Stimulated activated CD4-positive, alpha-beta T cell treated with anti-CD3 and anti-CD28 coated beads, Interleukin-1b, Interleukin-23, amount 100 ng/mL, for 4 hours (primary cell): ENCODE results near the gene HOXA3.

Experiments
- DNase-seq, 2 donors: peaks; one replicate each; pipeline ENCODE4 v3.0.0-alpha.2; 2020; ENCODE audit warnings: low read depth in 2 of 2

HOXA3 gene

DNA sequence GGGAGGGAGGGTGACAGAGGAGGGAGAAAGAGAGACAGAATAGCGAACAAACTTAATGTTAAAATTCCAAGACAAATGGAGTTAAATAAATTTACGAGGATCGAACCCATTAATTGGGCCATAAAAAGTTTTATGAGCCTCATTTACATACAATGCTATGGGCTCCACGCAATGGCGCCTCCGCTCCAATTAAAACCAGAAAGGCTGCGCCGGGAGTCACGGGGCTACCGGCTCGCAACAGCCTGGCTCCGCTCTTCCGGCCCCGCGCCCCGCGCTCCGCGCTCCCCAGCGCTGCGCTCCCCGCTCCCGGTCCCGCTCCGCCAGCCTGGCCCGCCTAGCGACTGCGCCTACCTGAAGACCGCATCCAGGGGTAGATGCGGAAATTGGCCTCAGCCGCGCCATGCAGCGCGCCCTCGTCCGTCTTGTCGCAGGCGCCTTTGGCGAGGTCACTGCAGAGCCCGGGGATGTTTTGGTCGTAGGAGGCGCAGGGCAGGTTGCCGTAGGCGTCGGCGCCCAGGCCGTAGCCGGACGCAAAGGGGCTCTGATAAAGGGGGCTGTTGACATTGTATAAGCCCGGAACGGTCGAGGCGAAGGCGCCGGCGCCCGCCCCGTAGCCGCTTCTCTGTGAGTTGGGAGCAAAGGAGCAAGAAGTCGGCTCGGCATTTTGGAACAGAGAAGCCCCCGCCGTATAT, 3.6 kb upstream of the HOXA3 start:
- no peak for DNase-seq

DNA sequence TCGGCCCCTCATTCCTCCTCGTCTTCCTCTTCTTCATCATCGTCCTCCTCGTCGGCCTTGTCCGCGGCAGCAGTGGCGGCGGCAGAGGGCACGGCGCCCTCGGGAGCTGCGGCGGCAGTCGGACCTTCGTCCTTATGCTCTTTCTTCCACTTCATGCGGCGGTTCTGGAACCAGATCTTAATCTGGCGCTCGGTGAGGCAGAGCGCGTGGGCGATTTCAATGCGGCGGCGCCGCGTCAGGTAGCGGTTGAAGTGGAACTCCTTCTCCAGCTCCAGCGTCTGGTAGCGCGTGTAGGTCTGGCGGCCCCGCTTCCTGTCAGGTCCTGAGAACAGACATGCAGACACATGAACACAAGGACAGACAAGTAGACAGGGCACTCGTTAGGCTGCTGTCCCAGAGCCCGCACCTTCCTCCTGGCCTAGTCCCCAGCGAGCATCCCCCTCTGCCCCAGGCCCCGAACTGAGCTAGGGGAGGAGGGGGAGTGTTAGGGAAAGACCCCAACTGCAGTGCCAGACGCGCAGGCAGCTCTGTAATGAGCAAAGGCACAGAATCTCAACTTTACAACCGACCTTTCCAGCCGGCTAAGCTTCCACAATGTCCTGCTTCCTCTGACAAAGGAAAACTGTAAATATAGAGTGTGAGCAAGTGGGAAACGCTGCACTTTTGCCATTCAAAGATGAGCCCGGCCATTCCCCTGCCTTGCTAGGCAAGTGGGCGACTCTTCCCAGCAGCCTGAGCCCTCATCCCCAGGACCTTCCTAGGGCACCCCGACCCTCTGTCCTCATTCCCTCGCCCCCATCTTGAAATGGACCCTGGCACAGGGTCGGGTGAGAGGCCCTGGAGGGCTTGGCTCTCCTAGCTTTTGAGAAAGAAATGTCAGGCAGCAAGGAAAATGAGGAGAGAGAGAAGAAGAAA, 2.8 kb upstream of the HOXA3 start:
- DNase-seq = peak in 1 of 2 donors; percentile 49

DNA sequence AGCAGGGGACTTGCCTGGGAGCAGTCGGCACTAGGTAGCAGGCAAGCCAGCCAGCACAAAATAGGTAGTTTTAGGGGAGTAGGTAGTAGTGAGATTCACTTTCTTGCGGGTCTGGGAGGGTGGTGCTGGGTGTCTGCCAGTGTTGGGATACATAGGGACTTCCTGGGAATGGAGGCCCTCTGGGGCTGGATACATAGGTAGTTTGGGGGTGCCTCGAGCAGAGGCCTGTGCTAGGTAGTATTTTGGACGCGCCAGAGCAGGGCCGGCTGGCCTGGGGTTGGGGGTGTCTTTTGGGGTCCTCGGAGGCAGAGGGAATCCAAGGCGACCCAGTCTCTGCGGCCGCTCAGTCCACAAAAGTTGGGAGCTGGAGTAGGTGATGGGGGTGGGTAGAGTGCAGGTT, 2.0 kb upstream of the HOXA3 start:
- DNase-seq = no peak

DNA sequence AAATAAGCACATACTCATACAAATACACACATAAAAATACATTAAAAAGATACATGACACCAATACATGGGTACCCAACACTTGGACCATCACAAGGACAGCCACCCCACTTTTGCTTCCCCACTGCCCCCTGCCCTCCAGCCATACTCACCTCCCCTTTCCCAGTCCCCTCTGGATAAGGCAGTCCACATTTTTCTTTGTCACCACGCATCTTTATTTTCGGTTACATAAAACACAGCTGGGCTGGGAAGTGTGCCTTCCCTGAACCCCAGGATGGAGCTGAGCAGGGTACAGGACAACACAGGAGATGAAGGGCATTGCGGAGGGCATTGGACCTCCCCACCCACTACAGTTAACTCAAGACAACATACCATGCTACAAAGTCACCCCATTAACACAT, 1.1 kb upstream of the HOXA3 start:
- no peak for DNase-seq

DNA sequence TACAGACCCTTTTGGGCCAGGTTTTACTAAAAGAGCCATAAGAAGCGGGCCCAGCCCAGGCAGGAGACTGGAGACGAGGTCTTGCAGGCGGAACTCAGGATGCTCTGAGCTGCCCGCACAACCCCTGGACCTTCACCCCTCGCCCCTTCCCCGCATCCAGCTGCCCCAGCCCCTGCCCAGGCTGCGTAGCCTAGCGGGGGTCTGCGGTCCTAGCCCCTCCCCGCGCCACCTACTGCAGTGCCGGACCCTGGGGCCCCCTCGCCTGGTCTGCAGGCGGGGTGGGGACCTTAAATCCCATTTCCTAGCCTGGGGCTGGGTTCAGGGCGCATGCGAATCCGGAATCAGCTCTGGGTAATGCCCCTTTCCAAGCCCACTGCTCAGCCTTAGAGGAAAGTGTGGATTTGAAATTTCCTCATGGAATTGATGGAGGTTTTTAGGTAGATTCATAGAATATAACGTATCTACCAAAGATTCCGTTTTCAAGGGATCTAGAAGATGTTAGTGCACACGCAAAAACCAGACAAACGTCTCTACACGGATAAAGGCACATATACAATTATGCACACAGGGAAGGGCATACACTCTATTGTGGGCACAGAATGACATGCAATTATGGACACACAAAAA, 546 bp upstream of the HOXA3 start:
- no peak for DNase-seq

DNA sequence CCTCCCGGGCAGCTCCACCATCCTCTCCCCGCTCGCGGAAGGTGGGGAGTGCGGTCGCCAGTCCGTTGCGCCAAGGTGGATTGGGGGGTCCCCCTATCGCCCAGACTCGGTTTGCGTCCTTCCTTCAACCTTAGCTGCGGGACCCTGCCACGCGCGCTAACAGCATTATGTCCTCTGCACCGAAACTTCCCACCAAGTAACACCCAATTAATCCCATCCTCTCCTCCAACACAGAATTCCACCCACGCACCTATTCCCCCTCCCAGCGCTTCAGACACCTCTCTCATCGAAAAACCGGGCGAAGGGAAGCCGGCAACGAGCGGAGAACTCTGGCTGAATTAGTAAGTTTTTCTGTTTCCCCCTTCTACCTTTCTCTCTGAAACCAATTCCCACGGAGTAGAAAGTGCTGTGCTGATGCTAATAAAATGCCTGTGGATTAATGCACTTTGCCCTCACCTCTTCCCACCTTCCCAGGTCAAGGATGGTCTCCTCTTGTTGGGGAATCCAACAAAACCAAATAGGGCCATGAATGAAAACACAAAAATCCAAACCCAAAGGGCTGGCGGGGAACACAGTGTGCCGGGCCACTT, 947 bp downstream of the HOXA3 start:
- DNase-seq = no peak

DNA sequence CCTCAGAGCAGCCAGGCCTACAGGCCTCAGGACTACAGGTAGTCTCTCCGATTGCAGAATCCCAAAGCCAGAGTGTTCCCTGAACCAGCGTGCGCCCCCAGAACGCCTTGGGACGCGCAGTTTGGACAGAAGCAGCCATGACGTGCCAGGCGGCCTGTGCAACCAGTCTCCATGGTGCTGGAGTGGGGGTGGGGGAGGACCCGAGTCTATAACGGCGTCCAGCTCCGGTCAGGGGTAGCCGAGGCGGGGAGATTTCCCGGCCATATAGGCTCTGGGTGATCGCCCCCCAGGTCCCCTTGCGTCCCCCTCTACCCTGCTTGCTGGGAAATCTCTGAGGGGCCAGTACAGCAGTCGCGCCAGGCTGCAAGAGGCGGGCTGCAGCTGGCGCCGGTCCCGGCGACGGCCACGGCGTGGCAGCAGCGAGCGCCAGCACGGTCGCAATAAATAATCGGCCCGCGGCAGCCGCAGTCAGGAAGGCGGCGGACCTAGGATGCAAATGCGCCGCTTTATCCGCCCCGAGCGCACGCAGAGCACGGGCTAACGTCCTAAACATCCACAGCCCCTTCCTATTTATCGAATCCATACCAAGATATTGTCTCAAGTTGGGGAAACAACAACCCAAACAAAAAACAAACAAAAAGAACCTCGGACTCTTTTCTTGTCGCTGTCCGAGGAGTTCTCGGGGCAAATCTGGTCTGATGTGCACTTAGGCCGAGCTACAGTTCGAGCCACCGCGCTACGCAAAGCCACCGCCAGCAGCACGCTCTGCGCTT, 1.6 kb downstream of the HOXA3 start:
- peak; percentile 47 to 67 for DNase-seq

DNA sequence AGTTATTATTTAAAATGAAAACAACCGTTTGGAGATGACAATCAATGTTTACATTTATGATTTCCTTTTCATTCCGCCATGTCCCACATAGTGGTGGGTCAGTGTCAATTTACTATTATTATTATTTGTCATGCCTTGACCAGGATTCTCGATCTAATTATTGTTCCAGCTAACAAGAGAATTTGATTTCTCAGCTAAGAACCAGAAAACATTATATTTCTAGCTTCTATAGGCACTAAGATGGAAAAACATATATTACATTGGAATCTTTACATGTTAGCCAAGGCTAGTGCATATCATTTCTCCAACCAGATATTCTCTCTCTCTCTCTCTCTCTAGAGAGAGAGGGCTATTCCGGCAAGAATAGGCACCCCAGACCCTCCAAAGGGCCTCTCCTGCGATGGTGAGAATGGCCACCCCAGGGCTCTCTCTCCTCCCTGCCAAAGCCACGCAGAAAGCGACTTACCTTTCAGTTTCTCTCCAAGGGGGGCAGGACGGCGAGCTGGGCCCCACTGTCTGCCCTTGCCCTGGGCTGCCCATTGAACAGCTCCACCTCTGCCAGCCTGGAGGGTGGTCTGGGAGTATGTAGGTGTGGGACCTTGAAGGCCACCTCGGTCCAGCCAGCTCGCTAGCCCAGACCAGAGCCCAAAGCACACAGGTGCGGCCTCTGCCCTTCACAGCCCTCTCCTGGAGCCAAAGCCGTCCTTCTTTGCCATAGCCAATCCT, 2.4 kb downstream of the HOXA3 start:
- no peak for DNase-seq

DNA sequence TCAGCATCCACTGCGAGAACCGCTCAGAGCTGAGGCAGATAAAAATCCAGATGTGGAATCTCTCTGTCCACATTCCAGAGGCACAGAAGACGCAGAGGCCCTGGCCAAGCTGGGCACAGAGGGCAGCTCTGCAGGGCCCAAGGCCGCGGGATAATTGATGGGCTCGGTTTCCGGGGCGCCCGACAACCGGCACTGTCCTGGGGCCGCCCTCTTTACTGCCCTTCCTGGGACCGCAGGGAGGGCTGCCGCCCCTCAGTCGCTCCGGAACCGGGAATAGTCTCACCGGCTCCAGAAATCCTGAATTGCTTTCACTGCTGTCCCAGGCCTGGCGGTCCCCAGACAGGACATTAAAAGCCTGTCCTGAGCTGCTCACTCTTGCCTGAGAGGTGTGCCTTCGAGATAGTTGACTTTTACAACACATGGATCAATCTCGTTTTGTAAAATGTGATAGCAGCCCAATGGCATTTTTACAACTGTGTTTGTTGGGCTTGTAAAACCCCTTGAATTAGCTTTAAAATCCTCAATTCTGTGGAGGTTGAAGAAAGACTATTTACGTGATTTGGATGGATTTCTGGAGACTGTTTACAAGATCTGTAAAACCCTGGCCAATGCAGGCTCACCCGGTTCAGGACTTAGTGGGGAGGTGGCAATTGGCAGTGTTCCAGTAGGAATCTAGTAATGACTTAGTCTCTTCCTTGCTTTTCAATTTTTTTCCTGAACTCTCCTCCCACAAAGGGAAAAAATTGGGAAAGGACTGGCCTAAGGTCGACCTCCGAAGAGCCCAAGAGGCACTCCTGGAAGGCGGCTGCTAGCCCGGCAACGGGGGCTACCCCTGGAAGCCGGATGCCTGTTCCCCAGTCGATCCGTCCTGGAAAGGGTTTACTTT, 3.4 kb downstream of the HOXA3 start:
- DNase-seq = no peak

DNA sequence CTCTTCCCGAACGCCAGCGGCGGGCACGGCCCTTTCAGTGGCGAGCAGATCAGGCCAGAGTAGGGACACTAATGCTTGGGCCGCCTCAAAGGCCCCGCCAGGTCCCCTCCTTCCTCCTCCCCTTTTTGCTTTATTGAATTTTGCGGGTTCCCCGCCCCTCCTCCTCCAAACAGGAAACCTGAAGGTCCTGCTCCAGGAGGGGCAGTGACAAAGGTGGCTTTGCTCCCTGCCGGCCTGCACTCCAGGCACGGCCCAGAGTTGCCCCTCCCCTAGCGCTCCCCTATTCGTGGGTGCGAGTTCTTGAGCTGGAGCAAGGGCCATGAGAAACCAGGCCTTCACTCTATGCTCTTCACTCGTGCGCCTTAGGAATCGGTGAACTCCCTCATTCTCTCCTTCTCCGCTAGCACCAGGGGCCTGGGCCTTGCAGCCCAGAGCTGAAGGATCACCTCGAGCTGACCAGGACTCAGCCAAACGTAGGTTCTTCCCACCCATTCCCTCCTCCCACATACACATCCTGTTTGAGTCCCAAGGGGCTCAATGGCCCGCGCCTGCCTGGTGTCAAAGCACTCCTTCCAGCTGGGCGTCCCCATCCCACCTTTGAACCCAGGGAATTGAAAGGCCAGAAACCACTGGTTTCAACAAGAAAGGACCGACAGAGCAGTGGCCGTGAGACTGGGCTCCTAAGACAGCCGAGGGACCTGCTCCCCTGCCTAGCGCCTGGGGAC, 4.2 kb downstream of the HOXA3 start:
- no peak for DNase-seq

DNA sequence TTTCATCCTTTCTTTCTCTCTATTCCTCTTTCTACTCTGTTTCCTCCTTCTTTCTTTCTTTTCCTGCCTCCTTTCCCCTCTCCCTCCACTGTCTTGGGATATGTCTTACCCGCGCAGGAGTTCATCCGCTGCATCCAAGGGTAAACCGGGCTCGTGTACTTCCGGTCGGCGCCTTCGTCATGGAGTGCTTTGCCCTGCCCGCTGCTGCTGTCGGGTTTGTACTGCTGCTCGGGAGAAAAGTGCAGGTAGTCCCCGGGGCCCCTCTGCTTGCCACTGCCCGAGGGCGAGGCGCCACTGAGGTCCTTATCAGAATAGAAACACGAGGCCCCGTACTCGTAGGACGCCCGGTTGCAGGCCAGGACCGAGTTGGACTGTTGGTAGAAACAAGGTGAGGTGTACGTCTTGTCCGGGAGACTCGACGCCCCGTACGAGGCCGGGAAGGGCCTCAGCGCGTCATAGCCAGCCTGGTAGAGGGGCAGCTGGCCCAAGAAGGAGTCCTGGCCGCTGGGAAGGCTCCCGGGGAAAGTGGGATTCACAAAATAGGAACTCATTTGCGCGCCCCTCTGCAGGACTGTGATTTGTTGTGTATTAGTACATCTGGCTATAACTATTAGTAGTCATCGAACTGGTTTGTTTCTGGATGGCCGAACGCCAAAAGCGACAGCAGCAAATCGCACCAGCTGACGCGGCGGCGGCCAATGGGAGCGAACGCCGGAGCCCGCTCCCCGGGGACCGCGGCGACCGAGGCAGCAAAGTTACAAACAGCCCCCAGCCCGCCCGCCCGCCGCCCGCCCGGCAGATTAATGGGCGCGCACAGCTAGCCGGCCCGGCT, 5.0 kb downstream of the HOXA3 start, which contains the start of gene HOXA6:
TSS of gene HOXA6 (minus strand) at position 576 of the 832 bp plus-strand sequence. CDS start at position 551, 25 bp downstream.
- DNase-seq = no peak

DNA sequence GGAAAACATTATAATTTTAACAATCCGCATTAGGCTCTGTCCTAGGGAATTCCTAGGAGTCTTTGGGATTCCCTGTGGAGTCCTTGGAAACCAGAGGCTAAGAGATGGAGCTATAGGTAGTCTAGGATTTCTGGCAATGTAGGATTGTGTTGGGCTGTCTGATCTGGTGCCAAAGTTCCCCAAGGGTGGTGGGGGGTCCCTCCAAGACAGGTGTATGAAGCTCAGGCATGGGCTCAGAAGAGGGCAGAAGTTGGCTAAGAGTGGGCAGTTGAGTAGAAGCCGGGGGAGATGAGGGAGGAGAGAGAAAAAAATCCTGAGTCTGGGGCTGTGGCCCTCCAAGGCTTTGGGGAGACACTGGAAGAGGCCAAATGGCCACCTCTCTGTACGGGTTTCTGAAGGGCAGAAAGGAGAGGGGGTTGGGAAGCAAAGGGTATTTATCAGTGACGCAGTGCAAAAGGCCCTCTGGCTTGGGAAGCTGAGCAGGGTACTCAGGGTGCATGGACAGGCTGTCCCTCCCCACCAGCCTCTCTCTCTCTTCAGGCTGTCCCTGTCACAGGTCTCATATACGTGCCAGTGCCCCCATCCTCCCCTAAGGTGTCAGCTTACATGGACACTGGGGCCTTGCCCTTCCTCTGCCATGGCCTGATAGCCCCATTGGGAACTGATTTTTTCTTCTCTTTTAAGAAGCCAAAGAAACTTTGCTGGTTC, 5.7 kb downstream of the HOXA3 start:
- DNase-seq = no peak

DNA sequence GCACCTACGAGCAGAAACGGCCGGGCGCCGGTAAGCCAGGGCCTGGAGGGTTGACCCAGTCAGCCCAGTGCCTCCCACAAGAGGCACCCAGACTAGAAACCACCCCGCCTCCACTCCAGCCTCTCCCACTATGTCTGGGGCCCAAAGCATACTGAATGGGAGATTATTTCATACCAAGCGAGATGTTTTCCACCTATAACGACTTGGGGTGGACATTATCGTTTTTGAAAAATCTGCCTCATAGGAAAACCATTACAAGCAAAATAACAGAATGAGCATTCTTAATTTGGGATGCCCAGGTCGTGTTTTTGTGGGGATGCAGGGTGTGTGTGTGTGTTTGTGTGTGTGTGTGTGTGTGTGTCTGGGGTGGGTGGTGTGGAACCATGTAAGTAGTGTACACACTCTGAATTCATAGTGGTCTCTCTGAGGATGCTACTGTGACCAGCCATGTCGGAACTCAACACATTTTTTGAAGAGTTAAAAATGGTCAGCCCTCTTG, 6.4 kb downstream of the HOXA3 start:
- no peak for DNase-seq

DNA sequence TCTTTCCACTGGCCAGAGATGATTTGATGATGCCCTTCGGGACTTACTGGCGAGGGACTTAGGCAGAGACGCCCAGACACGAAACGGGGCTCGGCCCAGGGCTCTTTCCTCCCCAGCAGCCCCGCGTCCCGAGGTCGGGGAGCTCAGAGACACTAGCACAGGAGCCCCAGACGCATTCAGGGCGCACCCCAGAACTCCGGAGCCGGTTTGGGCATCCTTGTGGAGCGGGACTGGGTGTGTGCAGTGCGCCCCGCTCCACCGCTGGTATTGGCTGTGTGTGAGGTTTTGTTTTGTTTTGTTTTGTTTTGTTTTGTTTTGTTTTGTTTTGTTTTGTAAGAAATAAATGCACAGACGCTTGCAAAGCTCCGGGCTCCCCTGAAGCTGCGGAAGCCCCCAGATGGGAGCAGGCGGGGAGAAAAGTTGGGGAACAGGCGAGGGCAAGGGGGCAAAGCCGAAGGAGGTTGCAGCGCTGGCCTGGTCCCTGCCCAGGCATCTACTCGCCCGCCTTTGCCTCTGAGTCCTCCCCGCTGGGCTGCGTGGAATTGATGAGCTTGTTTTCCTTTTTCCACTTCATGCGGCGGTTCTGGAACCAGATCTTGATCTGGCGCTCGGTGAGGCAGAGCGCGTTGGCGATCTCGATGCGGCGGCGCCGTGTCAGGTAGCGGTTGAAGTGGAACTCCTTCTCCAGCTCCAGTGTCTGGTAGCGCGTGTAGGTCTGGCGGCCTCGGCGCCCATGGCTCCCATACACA, 7.0 kb downstream of the HOXA3 start:
- no peak for DNase-seq

DNA sequence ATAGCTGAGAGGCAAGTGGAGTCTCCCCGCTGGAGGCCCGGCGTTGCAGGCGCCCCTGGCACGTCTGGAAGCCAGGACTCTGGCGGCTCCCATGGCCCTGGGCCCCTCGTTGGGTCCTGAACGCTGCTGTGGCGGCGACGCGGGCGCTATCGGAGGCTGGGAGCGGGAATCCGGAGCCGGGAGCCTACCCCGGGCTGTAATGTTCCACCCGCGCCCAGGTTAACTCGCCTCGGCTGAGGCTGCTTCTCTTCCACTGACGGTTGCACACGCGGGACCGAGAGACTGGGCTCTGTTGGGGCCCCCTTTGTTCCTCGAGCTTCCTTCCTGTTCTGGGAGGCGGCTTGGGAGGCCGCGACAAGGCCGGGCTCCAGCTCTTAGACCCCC, 7.6 kb downstream of the HOXA3 start:
- DNase-seq = no peak

DNA sequence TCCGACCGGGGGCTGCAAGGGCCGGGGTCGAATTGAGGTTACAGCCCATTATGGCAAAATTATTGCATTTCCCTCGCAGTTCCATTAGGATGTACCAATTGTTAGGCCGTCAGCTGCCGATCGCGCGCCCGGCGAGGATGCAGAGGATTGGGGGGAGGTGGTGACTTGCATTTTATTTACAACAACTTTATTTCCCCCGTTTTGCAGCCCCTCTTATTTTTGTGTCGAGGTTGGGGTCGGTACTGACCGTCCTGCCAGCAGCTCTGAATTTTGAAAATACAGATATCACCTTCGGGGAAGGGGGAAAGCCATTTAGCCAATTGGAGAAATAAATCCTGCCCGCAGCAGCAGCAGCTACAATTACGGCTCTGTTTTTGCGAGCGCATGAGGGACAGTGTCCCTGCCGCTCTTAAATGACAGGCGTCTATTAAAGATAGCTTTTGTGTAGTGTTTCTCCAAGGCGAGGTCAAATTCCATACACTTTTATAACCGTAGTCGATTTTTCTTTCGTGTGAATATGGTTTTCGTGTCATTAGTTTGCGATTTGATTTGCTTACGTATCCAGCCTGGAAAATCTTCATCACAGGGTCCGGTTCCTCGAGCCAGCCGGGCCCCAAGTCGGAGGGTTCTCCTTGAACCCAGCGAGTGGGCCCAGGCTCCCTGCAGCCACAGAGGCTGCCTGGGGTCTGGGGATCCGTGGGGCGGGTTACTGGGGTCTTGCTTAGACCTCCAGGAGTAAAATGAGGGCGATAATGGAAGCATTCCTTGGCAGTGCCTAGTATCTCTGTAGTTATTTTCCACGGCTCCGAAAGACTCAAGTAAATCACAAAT, 8.2 kb downstream of the HOXA3 start:
- no peak for DNase-seq
